Endothelial cell of hepatic sinusoid (primary cell): ENCODE data around the gene MAZ.

ENCODE experiments used
- in situ Hi-C: cut with HindIII; loops from 2 replicates; pipeline ENCODE4 v1.10.0; 2017; ENCODE audit warnings: low sequenced_read_pairs

Gene MAZ

GRCh38 chr16:29808219-29808900, 2.0 kb downstream of the MAZ start:
- in situ Hi-C loops = loop anchor here (10.0 kb wide), 2 partner anchors 56 to 166 kb away; partner anchors contain the start of genes CDIPT and TAOK2

DNA sequence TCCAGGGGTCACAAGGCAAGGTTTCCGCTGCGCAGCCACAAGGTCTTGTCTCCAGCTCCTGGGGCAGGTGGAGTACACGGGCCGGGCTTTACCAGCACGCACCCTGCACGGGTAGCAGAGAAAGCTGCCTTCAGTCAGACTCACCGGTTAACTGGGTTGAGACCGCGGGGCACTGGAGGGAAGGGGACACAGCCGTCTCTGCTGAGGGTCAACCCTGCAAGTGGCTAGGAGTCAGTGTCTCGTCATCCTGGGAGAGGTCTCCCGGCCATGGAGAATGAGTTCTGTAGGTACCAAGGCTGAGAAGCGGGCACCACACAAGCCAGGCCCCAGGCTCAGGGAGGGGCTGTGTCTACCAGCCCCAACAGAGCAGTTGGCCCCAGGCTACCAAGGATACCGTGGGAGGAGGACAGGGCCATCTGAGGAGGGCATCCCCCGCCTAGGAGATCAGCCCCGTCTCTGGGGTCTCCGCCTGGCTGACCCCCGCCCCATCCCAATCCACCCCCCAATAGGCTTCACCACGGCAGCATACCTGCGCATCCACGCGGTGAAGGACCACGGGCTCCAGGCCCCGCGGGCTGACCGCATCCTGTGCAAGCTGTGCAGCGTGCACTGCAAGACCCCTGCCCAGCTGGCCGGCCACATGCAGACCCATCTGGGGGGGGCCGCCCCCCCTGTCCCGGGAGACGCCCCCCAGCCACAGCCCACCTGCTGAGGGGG, 2.9 kb downstream of the MAZ start:
- in situ Hi-C loops = loop anchor here (10.0 kb wide), 2 partner anchors 56 to 166 kb away; partner anchors contain the start of genes CDIPT and TAOK2

GRCh38 chr16:29809850-29810698, 3.7 kb downstream of the MAZ start:
- in situ Hi-C loops = loop anchor here (10.0 kb wide), 2 partner anchors 55 to 165 kb away; partner anchors contain the start of genes CDIPT and TAOK2

- in situ Hi-C loops = no loop called here
Measured at GRCh38 chr16:29810699-29811169, 4.4 kb downstream of the MAZ start.

DNA sequence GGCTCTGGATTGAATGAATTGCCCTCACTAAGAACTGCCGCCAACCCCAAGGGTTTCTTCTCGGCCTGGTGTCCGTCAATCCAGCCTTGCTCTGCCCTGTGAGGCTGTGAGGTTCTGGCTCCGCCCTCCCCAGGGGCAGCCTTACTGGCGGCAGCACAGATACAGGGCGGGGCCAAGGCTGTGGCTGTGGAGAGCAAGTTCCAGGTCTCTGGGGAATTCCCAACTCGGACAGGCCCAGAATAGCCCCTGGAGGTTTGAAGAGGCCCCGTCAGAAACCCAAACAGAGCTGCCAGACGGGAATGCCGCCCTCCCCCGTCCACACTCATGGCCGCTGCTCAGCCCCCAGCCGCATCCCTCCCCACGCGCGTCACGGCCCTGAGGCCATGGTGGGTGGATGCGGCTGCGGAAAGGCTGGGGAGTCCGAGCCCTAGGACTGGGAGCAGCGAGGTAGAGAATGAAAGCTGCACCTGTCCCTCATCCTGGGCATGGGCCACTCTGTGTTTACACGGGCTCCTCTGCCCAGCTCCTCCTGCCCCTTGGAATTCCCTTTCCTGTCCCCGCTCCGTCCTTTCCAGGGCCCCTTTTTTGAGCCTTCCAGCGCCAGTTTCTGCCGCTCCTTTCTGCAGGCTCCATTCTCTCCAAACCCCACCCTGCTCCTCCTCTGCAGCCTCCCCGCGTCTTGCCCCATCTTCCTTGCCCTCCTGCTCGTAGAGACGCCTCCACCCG, 5.0 kb downstream of the MAZ start:
- in situ Hi-C loops = no loop called here

DNA sequence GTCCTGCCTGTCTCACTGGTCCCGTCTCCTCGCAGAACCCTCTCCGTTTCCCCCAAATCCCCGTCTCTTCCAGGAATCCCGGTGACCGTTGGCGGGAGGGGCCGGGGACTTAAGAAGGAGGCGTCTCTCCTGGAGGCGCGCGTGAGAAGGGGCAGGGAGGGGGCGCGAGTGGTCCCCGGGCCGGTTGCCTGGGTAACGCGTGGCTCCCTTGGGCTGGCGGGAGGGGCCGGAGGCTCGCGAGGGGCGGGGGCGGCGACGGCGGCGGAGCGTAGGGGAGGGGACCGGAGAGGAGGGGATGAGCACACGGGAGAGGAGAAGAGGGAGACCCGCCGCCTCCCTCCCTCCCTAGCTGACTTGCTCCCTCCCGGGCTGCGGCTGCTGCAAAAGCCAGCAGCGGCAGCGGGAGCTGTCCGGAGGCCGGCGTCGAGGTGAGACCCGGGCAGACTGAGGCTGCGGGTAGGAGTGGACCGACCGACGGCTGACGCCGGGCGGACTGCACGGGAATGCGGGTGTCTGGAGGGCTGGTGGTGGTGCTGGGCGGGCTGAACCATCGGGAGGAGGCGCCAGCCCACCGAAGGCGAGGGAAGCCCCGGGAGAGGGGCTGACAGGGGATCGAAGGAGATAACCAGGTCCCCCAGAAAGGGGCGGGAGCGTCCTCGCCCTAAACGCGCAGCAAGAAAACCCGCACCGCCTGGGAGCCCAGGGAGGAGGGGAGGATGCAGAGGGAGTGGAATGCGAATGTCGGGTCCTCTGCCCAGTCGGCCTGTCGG, 5.8 kb downstream of the MAZ start, which contains the start of gene PRRT2:
PRRT2 (plus strand) TSS at position 298 of the 770 bp plus-strand sequence. CDS start 862 bp downstream, outside the sequence.
- in situ Hi-C loops = no loop called here

DNA sequence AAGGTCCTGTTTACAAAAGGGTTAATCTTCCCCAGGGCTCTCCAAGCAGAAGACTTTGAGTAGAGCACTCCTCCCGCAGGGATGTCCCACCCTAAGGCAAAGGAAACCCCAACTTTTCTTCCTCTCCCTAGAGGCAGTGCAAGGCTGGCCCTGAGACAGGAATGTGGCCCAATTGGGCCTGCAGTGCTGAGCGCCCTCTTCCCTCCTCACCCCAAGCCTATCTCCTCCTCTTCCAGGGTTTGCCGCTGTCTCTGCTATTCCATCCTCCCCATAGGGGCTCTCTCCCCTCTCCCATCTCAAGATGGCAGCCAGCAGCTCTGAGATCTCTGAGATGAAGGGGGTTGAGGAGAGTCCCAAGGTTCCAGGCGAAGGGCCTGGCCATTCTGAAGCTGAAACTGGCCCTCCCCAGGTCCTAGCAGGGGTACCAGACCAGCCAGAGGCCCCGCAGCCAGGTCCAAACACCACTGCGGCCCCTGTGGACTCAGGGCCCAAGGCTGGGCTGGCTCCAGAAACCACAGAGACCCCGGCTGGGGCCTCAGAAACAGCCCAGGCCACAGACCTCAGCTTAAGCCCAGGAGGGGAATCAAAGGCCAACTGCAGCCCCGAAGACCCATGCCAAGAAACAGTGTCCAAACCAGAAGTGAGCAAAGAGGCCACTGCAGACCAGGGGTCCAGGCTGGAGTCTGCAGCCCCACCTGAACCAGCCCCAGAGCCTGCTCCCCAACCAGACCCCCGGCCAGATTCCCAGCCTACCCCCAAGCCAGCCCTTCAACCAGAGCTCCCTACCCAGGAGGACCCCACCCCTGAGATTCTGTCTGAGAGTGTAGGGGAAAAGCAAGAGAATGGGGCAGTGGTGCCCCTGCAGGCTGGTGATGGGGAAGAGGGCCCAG, 6.7 kb downstream of the MAZ start:
- in situ Hi-C loops = no loop called here

DNA sequence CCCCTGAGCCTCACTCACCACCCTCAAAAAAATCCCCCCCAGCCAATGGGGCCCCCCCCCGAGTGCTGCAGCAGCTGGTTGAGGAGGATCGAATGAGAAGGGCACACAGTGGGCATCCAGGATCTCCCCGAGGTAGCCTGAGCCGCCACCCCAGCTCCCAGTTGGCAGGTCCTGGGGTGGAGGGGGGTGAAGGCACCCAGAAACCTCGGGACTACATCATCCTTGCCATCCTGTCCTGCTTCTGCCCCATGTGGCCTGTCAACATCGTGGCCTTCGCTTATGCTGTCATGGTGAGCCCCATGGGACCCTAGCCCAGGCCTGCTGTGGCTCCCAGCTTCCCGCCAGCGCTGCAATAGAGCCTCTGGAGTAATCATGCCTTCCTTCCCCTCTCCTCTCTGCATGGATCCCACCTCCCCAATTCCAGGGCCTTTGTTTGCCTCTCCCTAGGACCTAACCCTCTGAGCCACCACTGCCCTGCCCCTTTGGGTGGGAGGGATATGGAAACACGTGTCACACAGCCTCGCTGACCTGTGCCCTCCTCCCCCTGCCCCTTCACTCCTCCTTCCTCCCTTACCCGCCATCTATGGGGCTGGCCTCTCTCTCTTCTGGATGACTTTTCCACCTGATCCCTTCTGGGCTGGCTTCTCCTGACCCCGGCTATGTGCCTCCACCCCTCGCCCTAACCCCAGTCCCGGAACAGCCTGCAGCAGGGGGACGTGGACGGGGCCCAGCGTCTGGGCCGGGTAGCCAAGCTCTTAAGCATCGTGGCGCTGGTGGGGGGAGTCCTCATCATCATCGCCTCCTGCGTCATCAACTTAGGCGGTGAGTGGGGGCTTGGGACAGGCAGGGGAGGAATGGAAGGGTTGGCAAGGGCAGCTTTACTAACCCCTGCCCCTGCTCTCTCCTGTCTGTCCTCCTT, 7.6 kb downstream of the MAZ start:
- in situ Hi-C loops = no loop called here

DNA sequence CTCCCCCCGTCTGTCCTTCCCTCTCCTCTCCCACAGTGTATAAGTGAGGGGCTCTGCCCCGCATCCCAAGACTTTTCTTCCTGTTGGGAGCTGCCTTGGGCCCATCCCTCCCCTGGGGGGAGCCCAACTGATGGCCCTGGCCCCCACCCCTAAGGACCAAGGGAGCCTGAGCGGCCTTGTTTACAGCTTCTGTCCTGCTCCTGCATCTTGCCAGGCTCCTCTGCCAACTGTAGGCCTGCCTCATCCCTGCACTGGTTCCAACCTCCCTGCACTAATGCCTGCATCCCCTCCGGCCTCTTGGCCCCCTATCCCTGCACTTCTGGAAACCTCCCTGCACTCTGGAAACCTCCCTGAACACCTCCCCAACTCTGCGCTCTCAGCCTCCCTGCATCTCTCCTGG, 8.3 kb downstream of the MAZ start:
- in situ Hi-C loops = no loop called here

DNA sequence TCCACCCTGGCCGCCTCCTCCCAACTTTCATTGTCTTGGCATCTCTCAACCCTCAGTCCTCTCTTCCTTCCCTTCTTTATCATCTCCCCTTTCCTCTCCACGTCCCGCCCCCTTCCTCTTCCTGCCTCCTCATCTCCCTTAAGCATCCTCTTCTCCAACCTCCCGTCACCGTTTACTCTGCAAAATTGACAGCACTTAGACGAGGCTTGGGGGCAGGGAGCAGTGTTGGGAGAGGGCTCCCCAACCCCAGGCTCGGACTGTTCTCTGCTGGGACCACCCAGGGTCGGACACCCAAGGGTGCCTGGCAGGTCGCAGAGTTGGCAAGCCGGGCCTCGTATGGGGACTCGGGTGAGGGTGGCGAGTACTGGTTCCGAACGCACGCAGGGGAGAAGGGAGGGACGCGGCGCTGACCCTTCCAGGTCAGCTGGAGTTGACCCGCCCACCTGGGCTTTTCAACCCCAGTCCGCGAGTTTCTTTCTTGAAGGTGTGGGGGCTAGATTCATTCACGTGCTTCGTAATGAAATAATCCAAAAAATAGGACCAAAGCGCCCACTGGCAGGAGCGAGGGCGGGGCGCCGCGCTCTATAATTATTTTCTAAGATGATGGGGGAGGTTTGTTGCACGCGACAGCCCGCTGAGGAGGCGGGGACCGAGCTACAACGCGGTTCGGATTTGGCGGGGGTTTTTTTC, 8.8 kb downstream of the MAZ start:
- in situ Hi-C loops = no loop called here

- in situ Hi-C loops = no loop called here
Measured at GRCh38 chr16:29815793-29816693, 9.7 kb downstream of the MAZ start, which contains the start of gene PAGR1. TSS of gene PAGR1 (plus strand) at chr16:29816152. CDS start at chr16:29816526, 374 bp downstream.

DNA sequence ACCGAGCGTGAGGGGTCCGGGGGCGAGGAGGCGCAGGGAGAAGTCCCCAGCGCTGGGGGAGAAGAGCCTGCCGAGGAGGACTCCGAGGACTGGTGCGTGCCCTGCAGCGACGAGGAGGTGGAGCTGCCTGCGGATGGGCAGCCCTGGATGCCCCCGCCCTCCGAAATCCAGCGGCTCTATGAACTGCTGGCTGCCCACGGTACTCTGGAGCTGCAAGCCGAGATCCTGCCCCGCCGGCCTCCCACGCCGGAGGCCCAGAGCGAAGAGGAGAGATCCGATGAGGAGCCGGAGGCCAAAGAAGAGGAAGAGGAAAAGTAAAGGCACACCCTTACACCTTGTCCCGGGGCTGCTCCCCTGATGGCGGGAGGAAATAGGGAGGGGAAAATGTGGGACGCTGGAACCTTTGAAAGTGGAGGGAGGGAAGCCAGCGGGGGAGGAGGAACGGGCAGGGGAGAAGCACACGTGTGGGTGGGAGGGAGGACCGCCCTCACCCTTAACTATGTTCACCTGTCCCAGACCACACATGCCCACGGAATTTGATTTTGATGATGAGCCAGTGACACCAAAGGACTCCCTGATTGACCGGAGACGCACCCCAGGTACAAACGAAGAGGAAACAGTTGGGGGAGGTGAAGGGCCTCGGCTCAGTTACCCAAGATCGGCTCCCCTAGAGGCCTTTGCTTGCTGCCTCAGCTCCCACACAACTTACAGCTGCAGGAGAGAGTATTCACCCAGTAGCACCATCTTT, 10.5 kb downstream of the MAZ start:
- in situ Hi-C loops = no loop called here

GRCh38 chr16:29818082-29818481, 11.8 kb downstream of the MAZ start:
- in situ Hi-C loops = no loop called here

GRCh38 chr16:29819506-29819905, 13.2 kb downstream of the MAZ start:
- in situ Hi-C loops = no loop called here

GRCh38 chr16:29820271-29820701, 14.0 kb downstream of the MAZ start, which contains the start of gene MVP:
TSS of gene MVP (plus strand) at chr16:29820462. CDS start at chr16:29830550, 10,088 bp downstream.
- in situ Hi-C loops = no loop called here
